HPDE6-E6E7 (cell line): ENCODE results near the gene MTRF1L.
"Not testable (repeated sequence)": the region's sequence is repeated elsewhere in the genome, so short reads cannot be mapped to it uniquely, and the experiment has no call there.

Experiments used
- DNase-seq: peaks from one replicate; pipeline ENCODE4 v3.0.0; 2011; ENCODE audit warnings: missing footprints; ENCODE audit errors: extremely low spot score

MTRF1L gene

GRCh38 chr6:153001767-153002612 is 519 bp downstream of the MTRF1L start:
- DNase-seq = no peak

DNA sequence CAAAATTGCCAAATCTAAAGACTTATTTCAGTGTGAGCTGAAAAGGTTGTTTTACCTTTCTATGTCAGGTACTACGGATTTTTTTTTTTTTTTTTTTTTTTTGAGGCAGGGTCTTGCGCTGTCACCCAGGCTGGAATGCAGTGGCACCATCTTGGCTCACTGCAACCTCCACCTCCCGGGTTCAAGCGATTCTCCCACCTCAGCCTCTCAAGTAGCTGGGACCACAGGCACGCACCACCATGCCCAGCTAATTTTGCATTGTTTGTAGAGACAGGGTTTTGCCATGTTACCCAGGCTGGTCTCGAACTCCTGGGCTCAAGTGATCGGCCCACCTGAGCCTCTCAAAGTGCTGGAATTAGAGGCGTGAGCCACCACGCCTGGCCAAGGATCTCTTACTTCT is 1.7 kb downstream of the MTRF1L start:
- DNase-seq = not testable (repeated sequence)

DNA sequence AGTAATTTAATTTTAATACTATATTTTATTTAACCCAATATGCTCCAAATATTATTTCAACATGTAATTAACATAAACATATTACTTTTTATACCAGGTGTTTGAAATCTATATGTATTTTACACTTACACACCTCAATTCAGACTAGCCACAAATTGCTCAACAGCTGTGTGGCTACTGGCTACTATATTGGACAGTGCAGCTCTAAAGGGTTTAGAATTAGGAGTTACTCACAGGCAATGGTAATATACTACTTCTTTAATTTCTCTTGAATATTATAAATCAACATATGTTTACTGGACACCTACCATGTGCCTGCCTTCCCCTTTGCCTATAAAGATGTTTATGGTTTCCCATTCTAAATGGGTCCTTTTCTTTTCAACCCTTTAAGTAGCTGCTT is 2.3 kb downstream of the MTRF1L start:
- DNase-seq = no peak

DNA sequence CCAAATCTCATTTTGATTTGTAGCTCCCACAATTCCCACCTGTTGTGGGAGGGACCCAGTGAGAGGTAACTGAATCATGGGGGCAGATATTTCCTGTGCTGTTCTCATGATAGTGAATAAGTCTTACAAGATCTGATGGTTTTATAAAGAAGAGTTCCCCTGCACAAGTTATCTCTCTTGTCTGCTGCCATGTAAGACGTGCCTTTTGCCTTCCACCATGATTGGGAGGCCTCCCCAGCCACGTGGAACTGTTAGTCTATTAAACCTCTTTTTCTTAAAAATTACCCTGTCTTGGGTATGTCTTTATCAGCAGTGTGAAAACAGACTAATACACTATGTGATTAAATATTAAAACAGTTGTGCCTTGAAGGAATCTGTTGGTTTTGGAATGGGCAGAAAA is 3.0 kb downstream of the MTRF1L start:
- DNase-seq = not testable (repeated sequence)

DNA sequence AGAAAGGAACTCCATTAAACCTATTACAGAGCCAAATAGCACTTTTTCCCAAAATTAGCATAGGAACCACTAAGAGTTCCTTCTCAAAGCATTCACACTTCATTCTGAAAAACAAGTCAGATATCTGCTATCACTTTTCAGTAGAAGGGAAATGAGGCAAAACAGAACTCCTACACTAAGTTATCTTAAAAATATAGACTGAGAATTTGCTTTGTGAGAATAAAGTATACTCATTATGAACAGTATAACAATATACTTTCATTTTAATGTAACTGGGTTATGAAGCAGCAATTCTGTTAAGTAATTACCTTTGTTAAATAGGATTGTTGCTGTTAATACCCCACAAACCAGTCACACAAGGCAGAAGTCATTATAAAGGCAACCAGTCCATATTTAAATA is 8.7 kb downstream of the MTRF1L start:
- no peak for DNase-seq

DNA sequence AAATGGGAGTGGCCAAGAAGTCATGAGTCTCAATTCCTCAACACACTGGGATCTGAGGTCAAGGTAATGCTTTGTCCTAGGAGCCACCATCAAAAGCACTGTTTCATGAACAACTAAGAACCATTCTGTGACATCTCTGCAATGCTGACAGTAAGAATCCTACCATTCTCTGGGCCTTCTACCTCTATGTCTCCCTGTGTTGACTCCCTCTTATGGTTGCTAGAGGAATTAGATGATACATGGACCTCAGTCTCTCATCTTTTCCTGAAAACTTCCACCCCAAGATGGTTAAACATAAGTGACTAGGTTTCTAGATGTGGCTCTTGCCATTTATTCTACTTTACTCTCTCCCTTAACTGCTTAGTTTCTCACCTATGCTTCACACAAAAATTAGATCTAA is 9.1 kb downstream of the MTRF1L start:
- no peak for DNase-seq

DNA sequence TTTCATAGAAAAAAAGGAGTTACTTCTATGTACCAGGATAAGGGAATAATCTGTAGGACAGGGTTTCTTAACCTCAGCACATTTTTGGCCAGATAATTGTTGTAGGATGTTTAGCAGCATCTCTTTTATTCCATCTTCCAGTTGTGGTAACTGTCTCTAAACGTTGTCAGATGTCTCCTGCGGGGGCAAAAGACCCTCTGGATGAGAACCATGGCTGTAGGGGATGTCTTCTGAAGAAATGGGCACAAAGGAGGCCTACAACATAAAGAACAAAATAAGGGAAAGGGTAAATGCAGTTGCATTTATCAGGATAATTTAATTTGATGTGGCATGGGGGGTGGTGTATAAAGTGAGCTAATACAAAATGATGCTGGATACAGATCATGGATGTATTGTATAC is 15.5 kb downstream of the MTRF1L start:
- no peak for DNase-seq

DNA sequence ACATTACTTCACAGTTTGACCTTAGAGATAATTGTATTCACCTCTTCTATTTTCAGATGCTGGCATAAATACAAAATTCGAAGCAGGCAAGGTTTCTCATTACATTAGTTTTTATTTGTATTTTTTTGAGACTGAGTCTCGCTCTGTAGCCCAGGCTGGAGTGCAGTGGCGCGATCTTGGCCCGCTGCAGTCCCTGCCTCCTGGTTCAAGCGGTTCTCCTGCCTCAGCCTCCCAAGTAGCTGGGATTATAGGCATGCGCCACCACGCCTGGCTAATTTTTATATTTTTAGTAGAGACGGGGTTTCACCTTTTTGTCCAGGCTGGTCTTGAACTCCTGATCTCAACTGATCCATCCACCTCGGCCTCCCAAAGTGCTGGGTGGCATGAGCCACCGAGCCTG is 17.2 kb downstream of the MTRF1L start:
- not testable (repeated sequence) for DNase-seq

DNA sequence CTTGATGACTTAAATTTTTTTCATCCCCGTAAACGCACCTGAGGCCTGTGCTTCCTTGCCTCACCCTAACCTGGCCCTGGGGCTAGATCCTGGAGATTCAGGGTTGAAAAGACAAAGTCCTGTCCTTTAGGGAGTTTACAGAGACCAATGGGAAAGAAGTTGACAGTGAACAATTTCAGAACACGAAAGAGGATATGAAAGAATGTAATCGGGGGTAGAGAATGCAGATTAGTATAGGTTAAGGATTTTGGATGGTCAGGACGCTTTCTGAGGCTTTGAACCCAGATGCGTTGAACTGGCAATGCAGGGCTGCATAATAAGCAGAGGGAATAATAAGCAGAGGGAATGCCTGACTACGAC is 18.0 kb downstream of the MTRF1L start:
- DNase-seq = no peak

DNA sequence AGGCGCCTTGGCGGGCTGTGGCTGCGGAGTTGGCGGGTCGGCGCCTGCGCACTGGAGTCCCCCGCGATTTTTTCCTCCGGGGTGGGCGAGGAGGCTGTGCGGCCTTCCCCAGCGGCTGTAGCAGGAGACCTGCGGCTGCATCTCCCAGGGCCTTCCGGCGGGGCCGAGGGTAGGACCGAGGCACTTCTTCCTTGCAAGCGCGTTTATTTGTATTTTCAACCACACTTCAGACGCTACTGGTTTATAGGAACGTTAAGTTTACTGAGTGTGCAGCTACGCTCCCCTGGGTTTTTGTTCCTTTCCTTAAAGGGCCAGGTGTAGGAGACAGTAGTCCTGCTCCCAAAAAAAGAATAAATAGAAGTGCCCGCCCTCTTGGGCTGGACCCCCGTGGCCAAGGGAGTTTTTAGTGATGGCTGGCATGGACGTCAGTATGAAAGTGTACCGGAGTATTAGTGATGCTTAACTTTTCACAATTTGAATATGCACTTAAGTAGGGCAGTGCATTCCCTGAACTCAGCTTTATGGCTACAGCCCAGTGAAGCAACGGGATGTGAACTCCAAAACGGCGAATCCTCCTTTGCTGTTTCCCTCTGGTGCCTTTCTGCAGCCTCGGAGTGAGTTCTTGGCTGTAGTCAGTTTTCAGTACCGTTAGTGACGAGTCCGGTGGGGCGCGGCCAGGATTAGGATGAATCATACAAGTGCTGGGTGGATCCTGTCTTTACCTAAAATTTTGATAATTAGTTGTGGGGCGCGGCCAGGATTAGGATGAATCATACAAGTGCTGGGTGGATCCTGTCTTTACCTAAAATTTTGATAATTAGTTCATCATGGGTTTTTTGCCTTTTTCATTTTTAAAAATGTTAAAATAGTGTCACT is 18.6 kb downstream of the MTRF1L start:
- DNase-seq = peak; percentile 86

DNA sequence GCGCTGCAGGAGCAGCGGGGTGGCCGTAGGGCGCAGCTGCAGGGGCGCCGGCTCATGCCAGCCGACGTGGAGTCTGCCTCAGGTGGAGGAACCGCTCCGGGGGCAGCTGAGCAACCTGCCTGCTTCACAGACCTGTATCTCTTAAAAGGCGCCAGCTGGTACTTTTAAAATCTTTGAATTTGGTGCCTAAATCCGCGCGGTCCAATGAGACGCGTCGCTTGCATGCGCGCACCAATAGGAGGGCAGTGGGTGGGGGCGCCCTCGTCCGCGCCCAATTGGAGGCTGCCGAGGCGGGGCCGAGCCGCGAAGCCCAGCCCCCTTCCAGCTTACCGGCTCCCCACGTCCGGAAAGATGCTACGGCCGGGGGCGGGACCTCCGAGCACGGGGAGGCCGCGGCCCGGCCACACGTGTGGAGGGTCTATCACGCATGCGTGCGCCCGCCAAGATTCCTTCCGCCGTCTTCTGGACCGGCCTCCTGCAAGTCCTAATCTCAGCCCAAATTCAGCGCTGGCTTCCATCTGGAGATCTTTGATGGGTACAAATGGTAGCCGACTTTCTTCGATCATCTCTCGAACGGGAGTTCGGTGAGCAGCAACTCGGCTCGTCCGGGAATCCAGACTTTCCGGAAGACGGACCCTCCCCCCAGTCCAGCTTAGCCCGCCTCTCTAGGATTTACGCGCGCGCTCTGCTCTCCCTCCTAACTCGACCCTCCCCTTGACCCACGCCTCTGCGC is 19.4 kb downstream of the MTRF1L start, which contains the start of gene FBXO5:
Gene FBXO5 (minus strand): TSS at position 138 of the 733 bp plus-strand sequence. CDS start 82 bp downstream, at position 56.
- peak; percentile 79 for DNase-seq

GRCh38 chr6:152981989-152982903 is 20.3 kb downstream of the MTRF1L start:
- no peak for DNase-seq

GRCh38 chr6:152981219-152981618 is 21.3 kb downstream of the MTRF1L start:
- no peak for DNase-seq

GRCh38 chr6:152980656-152981055 is 21.9 kb downstream of the MTRF1L start:
- DNase-seq = no peak

DNA sequence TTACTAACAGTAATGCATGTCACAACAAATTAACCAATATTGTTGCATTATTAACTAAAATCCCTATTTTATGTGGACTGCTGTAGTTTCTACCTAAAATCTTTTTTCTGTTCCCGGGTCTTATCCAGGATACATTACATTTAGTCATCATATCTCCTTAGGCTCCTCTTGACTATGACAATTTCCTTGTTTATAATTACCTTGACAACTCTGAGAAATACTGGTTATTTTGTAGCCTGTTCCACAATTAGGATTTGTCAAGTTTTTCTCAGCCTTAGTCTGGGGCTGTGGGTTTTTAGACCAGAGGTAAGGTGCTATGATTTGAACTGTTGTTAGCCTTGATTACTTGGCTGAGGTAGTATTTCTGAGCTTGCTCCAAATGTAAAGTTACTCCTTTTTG is 23.4 kb downstream of the MTRF1L start:
- no peak for DNase-seq

DNA sequence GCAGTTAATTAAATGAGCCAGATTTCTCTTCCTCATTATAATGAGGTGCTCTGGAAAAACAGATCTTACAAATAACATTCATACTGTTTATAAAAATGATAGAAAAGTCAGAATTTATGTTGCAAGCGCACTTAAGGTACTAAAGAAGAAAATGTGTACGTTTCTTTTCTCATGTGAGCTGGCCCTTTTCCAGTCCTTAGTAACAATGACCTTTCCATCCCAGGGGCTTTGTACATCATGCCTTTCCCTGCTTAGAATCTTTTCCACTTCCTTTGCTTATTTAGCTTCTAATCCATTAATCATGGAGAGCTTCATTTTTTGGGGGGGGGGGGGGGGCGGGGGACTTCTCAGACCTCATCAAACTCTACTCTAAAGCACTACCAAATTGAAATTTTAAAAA is 24.5 kb downstream of the MTRF1L start:
- no peak for DNase-seq

GRCh38 chr6:152977556-152977955 is 25.0 kb downstream of the MTRF1L start:
- no peak for DNase-seq

DNA sequence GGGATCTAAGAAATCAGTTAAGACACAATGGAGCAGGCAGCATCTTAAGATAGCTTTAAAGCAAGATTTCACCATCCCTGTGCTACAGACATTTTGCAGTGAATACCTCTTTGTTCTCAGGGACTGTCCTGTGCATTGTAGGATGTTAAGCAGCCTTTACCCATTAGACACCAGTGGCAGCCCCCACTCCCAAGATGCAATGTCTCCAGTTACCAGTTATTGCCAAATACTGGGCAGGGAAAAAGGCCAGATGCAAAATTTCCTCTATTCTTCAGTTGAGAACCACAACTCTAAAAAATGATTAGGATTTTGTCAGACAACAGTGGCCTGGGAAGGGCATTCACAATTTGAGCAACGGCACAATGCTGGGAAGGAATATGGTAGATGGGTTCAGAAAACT is 25.8 kb downstream of the MTRF1L start:
- DNase-seq = no peak

- no peak for DNase-seq
Measured at GRCh38 chr6:152975204-152975915, 27.1 kb downstream of the MTRF1L start.

GRCh38 chr6:152973916-152974315 is 28.6 kb downstream of the MTRF1L start:
- no peak for DNase-seq
